AG09319 (cell line): ENCODE results near the gene SEZ6.

Experiments used
- DNase-seq: peaks from one replicate; pipeline ENCODE4 v3.0.0-alpha.2; 2010; ENCODE audit warnings: low read depth; ENCODE audit errors: extremely low read depth
- TF ChIP-seq, protein P1 (sequence below): IDR thresholded peaks from 2 replicates; pipeline ENCODE4 v1.5.1; 2011; ENCODE audit warnings: low read depth, mild to moderate bottlenecking, inconsistent platforms, low read length, moderate library complexity

SEZ6 gene

DNA sequence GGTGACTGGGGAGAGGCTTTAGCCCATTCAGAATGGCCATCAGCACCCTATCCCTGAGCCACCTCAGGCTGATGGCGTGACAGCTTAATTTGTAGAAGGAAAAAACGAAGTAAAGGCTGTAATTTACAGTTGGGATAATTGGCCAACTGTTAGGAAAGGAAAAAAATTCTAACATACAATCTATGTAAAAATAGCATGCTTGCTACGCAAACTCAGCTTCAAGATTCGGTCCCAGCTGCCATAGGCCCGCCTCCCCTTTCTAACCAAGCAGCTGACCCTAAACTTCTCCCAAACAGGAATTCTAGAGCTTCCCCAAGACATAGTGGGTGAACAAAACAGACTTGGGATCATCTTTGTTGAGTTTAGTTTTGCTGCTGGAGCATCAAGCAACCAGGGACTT, 4.9 kb downstream of the SEZ6 start:
- DNase-seq = no peak
- TF ChIP-seq, protein P1, sequence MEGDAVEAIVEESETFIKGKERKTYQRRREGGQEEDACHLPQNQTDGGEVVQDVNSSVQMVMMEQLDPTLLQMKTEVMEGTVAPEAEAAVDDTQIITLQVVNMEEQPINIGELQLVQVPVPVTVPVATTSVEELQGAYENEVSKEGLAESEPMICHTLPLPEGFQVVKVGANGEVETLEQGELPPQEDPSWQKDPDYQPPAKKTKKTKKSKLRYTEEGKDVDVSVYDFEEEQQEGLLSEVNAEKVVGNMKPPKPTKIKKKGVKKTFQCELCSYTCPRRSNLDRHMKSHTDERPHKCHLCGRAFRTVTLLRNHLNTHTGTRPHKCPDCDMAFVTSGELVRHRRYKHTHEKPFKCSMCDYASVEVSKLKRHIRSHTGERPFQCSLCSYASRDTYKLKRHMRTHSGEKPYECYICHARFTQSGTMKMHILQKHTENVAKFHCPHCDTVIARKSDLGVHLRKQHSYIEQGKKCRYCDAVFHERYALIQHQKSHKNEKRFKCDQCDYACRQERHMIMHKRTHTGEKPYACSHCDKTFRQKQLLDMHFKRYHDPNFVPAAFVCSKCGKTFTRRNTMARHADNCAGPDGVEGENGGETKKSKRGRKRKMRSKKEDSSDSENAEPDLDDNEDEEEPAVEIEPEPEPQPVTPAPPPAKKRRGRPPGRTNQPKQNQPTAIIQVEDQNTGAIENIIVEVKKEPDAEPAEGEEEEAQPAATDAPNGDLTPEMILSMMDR = no peak

DNA sequence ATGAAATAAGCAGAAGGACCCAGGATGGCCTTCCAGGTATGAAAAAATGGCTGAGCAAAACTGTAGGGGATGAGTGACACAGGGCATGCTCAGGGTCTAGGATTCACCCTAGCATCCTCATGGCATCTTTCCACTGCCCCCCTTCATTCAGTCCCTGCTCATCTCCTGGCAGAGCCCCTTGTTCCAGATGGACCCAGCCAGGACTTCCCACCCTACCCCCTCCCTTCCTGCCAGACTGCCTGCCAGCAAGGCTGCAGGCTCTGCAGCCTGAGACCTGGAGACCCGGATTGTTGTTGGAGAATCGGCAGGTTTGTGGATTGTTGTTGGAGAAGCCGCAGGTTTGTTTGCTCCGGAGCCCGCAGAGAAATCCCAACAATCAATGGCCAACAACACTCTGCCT, 6.6 kb downstream of the SEZ6 start:
- TF ChIP-seq, protein P1 = no peak
- DNase-seq = no peak

DNA sequence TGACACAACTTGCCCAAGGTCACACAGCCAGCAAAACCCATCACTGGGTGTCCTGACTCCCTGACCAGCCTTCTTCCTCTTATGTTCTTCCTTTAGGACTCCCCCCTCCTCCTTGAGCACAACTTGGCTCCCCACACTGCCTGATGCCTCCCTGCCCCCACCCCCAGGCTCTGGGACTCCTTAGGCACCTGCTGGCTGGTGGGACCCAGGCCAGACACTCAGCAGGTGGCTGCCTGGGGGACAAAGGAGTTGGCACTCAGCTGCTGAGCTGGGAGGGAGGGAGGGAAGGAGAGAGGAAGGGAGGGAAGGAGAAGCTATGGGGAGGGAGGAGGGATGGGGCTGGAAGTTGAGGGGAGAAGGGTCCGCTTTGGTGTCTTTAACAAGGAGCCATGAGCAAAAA, 8.0 kb downstream of the SEZ6 start:
- no peak for DNase-seq
- TF ChIP-seq, protein P1 = no peak

DNA sequence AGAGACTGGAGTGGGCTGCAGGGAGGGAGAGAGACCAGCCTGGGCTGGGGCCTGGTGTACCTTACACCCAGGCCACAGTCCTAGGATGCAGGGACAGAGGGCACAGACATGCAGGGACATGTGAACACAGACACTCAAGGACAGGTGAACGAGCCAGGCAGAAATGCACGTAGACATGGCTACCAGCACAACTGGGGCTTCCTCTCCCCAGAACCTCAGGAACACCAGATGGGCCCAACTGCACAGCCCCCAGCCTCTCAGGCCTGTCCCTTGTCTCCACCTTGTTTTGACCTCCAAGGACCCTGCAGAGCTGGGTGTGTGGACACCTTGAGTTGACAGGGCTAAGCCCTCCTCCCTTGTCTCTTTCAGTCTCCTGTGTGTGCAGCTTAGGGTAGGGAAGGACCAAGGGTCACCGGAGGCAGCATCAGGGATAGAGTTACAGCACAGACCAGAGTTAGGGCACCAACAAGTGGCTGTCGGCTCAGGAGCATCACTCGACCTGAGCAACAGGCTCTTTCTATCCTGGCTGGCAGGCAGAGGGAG, 9.2 kb downstream of the SEZ6 start:
- TF ChIP-seq, protein P1 = no peak
- no peak for DNase-seq

DNA sequence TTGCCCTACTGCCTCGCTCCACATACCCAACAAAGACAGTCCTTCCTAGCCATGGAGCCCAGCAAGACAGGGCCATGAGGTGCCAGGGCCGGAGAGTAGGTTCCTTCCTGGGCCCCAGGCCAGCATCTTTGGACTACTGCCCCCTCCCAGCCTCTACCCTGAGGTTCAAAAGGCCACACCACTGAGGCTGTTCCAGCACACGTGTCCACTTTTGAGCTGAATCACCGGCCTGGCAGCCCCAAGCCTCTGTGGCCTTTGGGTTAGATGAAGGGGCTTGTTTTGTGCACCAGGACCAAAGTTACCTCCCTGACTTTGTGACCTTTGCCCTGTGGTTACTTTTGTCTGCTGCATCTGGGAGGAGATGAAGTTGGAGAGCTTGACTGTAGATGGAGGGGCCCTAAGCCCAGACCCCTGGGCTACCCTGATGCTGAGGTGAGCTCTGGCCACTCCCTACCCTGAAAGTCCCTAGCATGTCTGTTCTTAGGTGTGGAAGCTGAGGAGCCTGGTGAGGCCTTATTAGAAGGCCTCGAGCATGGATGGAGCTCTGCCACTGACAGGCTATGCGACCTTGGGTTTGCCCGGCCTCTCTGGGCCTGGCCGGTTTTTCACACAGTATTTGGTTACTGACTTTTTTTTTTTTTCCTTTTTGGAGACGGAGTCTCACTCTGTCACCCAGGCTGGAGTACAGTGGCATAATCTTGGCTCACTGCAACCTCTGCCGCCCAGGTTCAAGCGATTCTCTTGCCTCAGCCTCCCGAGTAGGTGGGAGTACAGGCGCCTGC, 12.0 kb downstream of the SEZ6 start:
- no peak for DNase-seq
- TF ChIP-seq, protein P1 = no peak

DNA sequence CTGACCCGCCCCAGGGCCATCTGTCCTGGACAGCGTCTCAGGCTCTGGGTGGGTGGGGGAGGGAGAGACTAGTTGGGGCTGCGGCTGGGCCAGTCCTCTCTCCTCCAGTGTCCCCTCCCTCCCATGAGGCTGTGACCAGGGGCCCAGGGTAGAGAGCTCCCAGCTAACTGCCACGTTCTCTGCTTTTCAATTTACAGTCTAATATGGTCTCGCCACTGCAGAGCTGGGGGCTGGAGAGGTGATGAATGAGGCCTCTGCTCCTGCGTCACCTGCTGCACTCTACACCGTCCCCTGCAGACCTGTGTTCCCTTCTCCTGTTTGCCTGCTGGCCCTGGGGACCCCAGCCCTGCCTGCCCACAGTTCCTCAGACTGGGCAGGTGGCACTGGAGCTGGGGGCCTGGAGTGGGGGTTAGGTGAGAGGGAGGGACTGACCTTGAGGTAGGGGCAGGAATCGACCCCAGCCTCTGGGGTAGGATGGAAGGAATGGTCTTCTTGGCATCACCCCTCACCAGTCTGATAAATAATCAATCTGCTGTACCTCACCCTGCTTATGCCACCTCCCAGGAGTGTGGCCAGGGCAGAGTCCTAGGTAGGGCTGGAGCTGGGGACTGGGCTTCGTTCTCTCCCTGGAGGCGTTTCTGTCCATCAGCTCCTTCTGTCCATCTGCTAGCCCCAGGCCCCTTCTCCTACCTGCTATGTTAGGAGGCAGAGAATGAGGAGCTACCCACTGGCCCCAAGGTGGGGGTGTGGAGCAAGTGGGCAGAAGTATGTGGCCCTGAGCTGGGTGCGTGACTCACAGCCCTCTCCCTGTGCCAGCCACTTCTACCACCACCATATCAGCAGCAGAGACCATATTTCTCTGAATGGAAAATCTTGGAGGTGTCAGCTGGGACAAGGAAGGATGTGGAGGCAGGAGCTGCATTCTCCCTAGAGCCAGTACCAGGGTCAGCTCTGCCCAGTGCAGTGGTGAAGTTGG, 12.9 kb downstream of the SEZ6 start:
- TF ChIP-seq, protein P1 = no peak
- no peak for DNase-seq
